ENCODE results near the gene RPS18.

Gene RPS18

GRCh38 chr6:33315793-33316602 is 44.1 kb downstream of the RPS18 start:
- DNase-seq = no peak

- no peak for DNase-seq
These were observed 44.9 kb downstream of the RPS18 start for GRCh38 chr6:33316603-33317418.

DNA sequence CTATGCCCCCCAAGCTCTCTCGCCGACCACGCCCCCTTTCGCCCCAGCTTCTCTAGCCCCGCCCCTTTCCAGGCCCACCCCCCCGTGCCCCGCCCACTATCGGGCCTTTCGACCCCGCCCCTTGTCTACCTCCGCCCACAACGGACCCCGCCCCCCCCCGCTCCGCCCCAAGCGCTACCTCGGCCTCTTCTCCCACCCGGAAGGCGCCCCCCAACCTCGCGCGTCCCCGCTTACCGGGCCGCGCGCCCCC is 45.5 kb downstream of the RPS18 start:
- DNase-seq = no peak

DNA sequence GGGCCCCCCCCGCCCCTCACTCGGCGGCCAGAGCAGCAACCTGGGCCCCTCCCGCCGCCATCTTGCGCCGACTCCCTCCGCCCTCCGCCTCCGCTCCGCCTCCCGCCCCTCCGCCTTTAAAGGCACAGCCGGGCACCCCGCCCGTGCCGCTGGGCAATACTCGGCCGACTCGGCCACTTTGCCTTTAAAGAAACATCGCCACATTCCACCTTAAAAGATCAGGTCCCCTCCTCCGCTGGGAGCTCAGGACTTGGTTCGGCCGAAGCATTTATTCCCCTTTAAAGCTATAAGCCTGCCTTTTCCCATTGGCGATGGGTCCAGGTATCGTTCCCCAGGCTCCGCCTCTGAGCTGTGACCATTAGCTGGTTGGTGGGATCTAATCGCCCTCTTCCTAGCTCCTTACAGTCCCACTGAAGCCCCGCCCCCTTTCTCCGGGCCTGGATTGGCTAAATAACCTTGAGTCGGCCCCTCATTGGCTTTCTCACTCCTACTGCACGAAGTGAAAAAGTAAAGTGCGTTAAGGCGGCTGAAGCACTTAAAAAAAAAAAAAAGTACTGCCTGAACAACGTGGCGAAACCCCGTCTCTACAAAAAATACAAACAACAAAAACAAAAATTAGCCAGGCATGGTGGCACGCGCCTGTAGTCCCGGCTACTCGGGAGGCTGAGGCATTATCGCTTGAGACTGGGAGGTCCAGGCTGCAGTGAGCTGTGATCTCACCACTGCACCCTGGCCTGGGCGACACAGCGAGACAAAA is 46.0 kb downstream of the RPS18 start, which contains the start of gene ZBTB22:
TSS of gene ZBTB22 (minus strand) at position 76 of the 757 bp plus-strand sequence. CDS start 828 bp downstream, outside the sequence.
- peak; percentile 91 for DNase-seq

- DNase-seq = no peak
These were observed 46.7 kb downstream of the RPS18 start for GRCh38 chr6:33318426-33319073.

DNA sequence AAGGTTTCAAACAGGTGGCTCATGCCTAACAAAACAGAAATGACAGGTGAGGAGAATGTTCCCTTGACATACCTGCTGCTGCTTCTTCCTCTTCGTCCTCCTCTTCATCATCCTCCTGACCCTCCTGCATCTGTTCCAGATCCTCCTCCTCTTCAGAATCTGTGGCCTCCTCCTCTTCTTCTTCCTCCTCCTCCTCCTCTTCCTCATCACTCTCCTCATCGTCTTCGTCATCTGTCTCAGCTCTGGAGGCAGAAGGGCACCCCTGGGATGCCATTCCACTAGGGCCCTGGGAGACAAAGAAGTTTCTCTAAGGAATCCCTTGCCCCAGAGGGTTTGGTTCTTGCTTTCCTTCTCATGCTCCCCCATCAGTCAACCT is 48.1 kb downstream of the RPS18 start:
- DNase-seq = no peak

DNA sequence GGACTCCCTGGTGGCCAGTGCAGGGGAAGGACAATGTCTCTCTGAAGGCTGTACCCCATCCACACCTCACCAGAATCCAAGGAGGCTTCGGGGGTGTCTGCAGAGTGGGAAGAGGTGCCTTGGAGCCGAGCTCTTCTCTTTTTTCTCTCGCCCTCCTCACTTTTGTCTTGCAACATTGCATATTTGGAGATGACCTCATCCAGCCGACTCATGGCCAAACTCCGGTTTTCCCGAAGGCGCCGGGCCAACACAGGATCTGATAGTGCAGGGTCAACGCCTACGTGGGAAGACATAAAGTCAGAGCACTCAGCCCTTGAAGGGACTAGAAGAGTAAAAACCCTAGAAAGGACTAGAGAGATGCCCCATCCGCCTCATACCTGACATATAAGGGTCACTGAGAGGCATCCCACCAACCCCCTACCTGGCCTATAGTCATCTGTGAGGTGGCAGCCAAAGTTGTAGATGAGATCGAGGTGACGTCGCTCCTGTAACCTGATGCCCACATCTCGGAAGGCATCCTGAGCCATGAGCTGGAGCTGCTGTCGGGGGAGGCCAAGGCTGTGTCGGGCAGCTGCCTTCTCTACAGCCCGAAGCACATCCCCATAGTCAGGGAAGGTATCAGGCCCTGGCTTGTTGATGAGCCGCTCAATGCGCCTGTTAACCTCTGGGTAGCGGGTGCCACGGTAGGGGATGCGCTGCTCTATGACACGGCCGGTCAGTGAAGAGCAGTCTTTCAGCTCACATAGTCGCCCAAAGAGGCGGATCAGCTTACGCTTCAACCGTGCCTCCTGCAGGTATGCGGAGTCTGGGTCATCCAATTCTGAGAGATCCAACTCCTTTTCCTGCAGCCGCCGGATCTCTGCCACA is 48.7 kb downstream of the RPS18 start:
- DNase-seq = no peak

DNA sequence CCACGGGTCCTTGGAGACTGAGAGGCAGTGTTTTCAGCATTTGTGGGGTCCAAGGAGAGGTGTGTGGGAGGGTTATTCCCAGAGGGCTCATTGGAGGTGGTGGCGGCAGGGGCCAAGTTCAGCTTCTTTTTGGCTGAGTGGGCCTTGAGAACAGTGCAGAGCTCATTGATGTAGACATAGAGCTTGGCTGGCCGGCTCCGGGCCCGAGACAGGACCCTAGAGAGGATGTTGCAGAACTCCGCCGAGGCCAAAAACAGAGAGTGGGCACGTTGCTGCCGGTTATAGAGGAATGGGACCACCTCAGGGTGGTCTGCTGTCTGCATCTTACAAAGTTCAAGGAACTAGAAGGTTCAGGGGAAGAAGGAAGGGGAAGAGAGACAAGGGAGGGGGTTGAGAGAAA is 49.4 kb downstream of the RPS18 start:
- no peak for DNase-seq

GRCh38 chr6:33323623-33323948 is 51.7 kb downstream of the RPS18 start:
- DNase-seq = no peak

DNA sequence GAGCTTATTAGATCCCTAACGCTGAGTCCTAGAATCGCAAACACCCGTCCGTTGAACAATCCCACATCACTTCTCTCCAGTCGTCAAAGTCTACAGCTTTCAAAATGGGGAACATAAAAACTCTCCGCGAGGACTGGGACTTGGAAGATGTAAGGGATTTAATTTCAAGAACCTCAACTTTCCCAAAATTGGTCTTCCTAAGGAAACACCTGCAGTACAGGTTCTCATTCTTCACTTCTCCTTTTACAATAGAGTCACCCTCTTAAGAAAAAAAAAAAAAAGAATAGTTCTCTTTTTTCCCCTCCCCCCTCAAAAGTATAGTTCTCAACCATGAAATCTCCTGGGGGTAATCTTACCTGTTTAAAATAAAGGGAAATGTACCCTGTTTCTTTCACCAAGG is 52.2 kb downstream of the RPS18 start:
- DNase-seq = no peak

All from activated CD4-positive, alpha-beta T cell treated with anti-CD3 and anti-CD28 coated beads for 1 hour (primary cell).